ENCODE measurements around the gene ASXL1.

ASXL1 gene

GRCh38 chr20:32411955-32412706 is 54.0 kb downstream of the ASXL1 start:
- DNase-seq = no peak

- DNase-seq = no peak
Observed at GRCh38 chr20:32415494-32415893, 57.4 kb downstream of the ASXL1 start.

GRCh38 chr20:32416206-32416605 is 58.1 kb downstream of the ASXL1 start:
- no peak for DNase-seq

- DNase-seq = no peak
Observed at GRCh38 chr20:32418376-32418775, 60.2 kb downstream of the ASXL1 start.

- no peak for DNase-seq
Observed at GRCh38 chr20:32421290-32421689, 63.2 kb downstream of the ASXL1 start.

DNA sequence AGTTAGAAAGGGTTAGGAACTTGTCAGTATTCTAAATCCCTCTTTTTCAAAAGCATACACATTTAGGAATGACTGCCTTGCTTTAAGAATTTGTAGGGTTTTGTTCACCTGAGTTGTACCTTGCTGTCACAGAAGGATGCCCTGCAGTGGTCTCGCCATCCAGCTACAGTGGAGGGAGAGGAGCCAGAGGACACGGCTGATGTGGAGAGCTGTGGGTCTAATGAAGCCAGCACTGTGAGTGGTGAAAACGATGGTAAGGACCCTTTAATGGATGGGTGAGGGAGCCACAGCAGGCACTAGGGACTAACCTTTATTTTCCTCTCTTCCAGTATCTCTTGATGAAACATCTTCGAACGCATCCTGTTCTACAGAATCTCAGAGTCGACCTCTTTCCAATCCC is 69.9 kb downstream of the ASXL1 start:
- no peak for DNase-seq

DNA sequence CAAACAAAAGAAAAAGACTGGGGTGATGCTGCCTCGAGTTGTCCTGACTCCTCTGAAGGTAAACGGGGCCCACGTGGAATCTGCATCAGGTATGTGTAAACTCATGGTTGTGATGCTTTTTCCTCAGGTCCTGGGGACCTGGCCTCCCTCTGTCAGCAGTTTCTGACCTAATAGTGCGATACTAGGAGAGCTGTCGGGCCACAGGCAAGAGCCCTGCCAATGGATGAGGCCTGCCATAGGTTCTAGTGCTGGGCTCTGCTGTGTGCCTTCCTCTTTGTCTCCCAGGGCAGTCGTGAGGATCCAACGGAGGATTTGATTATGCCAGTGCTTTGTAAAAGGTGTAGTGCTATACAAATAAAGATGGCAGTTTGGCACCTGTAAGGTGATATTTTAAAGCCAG is 71.2 kb downstream of the ASXL1 start:
- no peak for DNase-seq

DNA sequence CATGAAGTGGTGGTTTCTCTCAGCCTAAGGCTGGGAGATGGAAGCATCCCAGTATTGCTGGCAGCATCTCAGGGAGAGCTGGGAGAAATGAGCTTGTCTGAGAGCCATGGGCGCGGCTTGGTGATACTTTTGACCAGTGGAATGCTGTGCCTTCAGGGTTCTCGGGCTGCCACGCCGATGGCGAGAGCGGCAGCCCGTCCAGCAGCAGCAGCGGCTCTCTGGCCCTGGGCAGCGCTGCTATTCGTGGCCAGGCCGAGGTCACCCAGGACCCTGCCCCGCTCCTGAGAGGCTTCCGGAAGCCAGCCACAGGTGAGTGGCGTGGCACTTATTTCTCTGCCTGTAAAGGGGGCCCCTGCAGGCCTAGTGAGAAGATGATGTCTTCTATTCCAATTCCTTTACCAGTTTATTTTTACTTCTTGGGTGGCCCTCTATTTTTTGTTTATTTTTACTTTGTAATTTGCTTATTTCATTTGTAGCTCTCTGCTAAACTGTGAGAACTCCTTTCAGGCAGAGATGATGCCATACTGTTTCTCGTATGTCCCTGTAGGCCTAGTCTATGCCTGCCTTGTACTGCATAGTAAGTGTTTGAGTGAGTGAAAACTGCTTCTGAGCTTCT is 71.7 kb downstream of the ASXL1 start:
- no peak for DNase-seq

- DNase-seq = no peak
Observed at GRCh38 chr20:32431457-32431856, 73.3 kb downstream of the ASXL1 start.

- DNase-seq = no peak
Observed at GRCh38 chr20:32432277-32432676, 74.1 kb downstream of the ASXL1 start.

DNA sequence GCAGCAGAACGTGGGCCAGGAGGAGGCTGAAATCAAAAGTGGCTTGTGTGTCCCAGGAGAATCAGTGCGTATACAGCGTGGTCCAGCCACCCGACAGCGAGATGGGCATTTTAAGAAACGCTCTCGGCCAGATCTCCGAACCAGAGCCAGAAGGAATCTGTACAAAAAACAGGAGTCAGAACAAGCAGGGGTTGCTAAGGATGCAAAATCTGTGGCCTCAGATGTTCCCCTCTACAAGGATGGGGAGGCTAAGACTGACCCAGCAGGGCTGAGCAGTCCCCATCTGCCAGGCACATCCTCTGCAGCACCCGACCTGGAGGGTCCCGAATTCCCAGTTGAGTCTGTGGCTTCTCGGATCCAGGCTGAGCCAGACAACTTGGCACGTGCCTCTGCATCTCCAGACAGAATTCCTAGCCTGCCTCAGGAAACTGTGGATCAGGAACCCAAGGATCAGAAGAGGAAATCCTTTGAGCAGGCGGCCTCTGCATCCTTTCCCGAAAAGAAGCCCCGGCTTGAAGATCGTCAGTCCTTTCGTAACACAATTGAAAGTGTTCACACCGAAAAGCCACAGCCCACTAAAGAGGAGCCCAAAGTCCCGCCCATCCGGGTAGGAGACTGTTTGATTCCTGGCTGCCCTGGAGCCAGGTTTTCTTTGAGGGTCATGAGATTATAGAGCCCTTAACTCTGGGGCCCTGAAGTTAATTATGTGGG is 75.3 kb downstream of the ASXL1 start:
- no peak for DNase-seq

GRCh38 chr20:32434434-32434833 is 76.3 kb downstream of the ASXL1 start:
- DNase-seq = no peak

- no peak for DNase-seq
Observed at GRCh38 chr20:32435449-32436107, 77.4 kb downstream of the ASXL1 start.

DNA sequence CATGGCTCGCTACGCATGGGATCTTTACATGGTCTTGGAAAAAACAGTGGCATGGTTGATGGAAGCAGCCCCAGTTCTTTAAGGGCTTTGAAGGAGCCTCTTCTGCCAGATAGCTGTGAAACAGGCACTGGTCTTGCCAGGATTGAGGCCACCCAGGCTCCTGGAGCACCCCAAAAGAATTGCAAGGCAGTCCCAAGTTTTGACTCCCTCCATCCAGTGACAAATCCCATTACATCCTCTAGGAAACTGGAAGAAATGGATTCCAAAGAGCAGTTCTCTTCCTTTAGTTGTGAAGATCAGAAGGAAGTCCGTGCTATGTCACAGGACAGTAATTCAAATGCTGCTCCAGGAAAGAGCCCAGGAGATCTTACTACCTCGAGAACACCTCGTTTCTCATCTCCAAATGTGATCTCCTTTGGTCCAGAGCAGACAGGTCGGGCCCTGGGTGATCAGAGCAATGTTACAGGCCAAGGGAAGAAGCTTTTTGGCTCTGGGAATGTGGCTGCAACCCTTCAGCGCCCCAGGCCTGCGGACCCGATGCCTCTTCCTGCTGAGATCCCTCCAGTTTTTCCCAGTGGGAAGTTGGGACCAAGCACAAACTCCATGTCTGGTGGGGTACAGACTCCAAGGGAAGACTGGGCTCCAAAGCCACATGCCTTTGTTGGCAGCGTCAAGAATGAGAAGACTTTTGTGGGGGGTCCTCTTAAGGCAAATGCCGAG is 78.2 kb downstream of the ASXL1 start:
- no peak for DNase-seq

GRCh38 chr20:32436968-32437367 is 78.8 kb downstream of the ASXL1 start:
- DNase-seq = no peak

DNA sequence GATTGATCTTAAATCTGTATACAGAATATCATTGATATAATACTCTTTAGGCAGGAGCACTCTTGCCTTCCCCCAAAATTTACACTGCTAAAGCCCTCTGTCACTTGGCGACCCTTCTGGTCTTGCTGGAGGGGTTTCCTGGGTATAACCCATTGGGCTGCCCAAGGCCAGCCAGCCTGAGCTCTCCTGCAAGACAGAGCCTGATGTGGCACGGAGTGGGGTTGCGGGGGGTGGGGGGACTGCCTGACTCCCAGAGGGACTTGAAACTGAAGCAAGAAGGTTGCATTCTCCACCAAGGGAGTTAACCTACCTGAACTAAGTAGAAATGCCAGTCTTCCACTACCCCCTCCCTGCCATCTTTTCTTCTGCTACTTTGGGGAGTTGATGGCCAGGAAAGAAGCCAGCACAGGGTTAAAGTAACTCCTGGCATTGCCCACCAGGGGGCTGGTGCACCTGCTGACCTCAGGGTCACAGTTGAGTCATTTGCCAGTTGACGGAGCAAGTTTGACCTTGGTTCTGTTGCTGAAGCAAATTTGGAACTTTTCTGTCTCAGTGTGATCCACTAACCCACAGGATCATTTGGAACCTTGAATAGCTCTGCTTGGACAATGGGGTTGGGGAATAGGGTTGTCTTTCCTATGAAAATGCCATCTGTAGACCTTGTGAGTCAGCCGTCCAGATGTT is 79.4 kb downstream of the ASXL1 start:
- DNase-seq = no peak

- DNase-seq = no peak
Observed at GRCh38 chr20:32438331-32438858, 80.3 kb downstream of the ASXL1 start.

DNA sequence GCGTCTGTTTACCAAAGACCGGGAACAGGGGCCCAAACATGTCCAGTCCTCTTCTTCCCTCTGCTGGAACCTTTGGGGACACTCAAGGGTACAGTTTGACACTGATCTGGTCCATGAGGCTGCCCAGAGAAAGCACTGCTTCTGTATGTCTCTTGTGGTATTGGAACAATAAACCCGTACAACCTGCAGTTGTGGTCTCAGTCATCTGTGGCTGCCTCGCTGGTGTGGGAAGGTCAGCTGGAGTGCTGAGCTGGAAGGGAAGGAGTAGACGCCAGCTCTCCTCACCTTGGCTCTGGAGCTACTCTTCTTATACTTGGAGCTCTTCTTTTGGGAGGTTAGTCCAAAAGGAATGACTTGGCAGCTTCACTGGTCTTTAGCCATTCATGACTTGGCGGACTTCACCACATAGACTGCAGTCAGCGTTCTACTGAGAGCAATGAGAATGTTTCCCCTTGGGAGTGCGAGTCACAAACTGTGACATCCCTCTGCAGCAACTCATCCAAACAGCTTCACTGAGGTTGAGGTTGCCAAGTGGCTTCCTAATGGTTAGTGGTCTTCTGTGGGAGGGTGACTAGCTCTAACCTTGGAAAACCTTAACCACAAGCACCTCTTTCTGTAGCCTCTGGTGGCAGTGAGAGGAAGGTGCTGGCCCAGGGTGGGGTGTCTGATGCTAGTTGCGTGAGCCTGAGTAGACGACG is 81.2 kb downstream of the ASXL1 start:
- DNase-seq = no peak

GRCh38 chr20:32440069-32440757 is 82.1 kb downstream of the ASXL1 start:
- no peak for DNase-seq

DNA sequence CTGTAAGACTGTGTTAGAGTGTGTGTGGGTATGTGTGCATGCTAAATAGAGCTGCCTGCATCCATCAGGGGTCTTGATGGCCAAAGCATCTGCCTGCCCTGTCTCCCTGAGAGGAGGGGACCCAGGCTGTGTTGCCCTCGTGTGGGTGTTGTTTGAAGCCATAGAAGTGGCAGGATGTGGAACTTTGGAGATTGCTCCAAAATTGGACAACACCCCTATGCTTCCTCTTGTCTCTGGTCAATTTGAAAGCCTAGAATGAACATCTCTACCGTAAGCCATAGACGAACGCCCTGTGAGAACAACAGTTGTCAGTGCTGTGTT is 82.6 kb downstream of the ASXL1 start:
- DNase-seq = no peak

DNA sequence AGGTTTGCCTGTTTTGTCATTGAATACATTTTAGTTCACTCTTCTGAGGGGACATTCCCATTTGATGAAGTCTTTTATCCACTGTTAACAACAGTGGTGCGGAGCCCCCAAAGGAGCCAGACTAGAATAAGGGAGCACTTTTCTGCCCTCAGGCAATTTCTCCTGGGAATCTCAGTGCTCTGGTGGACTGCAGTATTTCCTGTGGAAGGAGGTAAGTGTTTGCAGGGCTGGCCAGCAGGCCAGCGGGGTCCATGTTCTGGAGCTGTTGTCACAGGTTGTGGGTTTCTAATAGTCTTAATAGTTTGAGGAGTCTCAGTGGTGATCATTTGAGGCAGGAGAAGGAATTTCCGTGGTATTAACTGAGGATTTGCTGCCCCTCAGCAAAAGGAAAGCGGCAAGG is 83.5 kb downstream of the ASXL1 start:
- no peak for DNase-seq
